GDM1 (cell line): Measurements from ENCODE around the gene UBE2U.
"Not testable (repeated sequence)": the region's sequence is repeated elsewhere in the genome, so short reads cannot be mapped to it uniquely, and the experiment has no call there.

Source experiments
- DNase-seq: peaks from one replicate; lab custom pipeline; 2025; lab: John Stamatoyannopoulos, UW

Gene UBE2U

DNA sequence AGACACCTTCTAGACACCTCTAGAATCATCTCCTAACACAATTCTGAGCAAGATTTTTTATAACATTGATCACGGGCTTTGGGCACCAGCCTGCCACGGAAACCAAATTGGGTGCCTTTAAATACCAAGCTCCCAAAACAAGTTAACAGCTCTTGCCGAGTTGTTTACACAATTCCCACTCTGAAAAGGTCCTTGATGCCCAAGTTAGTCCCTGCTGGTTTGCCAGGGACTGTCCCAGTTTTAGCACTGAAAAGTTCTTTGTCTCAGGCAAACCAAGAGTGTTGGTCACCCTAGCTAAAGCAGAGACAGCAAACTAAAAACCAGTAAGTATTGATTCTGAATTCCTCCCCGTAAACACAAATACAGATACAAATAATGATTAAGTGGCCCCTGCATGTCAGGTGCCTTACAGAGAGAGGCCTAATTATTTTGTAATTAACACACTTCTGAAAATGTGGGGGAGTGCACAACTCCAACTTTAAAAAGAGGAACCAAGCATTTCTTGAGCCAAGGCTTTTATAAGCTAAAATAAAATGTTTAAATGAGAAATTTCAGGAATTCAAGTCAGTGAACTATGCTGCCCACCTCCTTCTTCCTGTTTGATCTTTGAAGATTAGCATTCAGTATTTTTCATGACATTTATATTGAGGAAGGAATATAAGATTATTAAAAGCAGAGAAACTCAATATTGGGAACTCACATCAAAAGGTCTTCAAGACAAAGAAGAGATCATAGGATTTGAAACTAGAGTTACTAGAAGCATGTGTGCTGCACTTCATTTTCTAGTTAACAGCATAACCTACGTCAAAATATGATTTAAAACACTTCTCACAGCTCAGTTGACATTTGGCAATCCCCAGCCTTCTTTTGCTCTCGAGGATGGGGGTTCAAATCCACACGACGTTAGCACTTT, 9.0 kb upstream of the UBE2U start:
- no peak for DNase-seq

DNA sequence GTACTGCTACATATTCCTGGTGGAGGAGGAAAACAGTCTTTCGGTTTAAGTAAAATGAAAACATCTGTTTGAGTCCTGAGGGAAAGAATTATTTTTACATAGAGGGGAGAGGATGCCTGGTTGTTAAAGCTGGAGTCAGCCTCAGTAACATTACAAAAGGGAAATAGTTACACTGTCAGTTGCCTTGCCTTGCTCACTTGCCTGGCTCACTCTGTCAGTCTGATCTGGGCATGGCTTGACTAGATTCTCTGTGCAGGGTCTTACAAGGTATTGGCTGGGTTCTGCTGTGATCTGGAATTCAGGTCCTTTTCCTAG, 8.4 kb upstream of the UBE2U start:
- DNase-seq = no peak

DNA sequence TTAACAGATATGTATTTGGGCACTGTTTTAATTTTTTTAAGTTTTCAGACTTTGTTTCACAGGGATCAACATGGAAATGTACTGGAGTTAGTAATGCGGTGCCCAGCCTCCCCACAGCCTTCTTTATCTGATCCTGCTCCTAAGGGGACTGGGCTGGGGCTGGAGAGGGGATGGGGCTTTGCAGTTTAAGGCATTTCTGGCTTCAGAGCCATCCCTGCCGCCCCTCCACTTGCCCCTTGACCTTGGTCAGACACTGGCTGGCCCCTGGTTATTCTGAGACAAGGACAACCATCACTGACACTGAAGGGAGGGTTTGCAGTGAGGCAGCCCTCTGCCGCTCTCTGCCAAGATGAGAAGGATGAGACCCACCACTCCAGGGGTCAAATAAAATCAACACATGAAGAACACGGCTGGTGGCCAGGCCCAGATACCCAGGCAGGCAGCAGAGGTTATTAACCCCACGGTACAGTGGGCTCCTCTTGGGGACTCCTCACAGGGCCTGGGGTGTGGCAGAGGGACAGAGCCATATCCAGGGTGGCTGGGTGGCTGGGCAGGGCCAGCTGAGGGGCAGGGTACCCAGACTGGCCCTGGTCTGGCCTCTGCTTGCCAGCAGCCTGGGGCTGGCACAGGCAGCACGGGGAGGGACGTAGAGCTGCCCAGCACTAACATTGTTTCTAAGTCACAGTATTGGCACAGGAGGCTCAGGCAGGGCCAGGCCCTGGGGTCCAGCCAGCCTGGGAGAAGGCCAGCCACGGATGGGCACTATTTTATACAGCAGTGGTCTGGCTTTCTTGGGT, 7.2 kb upstream of the UBE2U start:
- no peak for DNase-seq

- DNase-seq = no peak
Observed at GRCh38 chr1:64197076-64197475, 6.3 kb upstream of the UBE2U start.

DNA sequence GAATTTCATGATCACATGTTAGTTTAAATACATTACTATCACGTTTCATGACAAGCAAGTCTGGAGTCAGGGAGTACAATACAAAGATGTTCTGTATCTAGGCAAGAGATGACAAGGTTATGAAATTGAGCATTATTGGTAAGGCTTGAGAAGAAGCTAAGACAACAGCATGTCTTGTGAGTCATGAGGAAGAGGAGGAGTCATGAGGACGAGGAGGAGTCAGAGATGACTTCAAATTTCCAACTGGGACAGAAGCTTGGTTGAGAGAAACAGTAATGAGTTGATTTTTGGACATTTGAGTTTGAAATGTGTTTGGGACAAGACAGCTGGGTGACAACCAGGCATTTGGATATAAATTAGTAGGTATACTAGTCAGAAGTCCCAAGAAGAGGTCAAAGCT, 4.3 kb upstream of the UBE2U start:
- no peak for DNase-seq

- DNase-seq = no peak
Observed at GRCh38 chr1:64200064-64200463, 3.4 kb upstream of the UBE2U start.

GRCh38 chr1:64209221-64209620, 5.8 kb downstream of the UBE2U start:
- DNase-seq = no peak

- no peak for DNase-seq
Observed at GRCh38 chr1:64212031-64212430, 8.6 kb downstream of the UBE2U start.

DNA sequence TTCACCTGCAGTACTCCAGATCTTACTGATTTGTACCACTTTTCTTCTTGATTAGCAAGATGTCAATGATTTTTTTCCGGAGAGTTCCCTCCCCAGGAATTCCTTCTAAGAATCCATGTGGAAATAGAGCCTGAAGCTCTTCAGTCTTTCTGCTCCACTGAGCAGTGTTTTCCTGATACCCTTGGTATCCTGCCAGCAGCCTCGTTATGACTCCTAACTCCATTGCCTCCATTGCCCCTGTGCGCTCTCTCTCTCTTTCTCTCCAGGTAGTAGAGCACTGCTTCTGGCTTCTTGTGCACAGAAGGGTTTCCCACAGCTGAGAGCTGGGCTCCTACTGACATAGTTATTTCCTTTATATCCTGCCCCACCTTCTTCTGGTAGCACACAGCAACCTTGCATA, 12.2 kb downstream of the UBE2U start:
- DNase-seq = no peak

DNA sequence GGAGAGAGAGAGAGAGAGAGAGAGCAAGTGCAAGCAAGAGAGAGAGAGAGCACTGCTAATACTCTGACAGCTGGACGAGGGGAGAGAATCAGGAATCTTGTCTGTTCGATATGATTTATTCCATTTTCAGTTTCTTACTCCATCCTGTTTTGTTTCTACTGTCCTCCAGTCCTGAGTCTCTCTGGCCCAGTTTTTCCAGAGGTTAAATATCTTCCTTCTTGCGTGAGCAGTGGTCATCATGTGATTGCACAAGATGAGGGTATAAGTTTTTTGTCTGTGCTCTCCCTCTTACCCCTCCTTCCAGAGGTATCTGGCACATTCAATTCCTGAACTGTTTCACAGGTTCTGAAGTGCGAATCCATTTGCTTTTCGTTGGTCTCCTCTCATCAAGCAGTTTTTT, 16.8 kb downstream of the UBE2U start:
- no peak for DNase-seq

- no peak for DNase-seq
Observed at GRCh38 chr1:64223329-64224151, 20.1 kb downstream of the UBE2U start.

DNA sequence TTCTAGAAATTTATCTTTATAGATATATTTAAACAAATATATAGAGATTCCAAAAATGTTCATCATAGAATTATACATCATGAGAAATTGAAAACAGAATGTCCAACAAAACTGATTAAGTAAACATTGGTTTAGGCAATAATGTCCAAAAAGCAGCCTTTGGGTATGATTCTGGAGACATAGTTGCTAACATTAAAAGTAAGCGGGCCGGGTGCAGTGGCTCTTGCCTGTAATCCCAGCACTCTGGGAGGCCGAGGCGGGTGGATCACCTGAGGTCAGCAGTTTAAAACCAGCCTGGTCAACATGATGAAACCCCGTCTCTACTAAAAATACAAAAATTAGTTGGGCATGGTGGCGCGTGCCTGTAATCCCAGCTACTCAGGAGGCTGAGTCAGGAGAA, 20.8 kb downstream of the UBE2U start:
- not testable (repeated sequence) for DNase-seq

DNA sequence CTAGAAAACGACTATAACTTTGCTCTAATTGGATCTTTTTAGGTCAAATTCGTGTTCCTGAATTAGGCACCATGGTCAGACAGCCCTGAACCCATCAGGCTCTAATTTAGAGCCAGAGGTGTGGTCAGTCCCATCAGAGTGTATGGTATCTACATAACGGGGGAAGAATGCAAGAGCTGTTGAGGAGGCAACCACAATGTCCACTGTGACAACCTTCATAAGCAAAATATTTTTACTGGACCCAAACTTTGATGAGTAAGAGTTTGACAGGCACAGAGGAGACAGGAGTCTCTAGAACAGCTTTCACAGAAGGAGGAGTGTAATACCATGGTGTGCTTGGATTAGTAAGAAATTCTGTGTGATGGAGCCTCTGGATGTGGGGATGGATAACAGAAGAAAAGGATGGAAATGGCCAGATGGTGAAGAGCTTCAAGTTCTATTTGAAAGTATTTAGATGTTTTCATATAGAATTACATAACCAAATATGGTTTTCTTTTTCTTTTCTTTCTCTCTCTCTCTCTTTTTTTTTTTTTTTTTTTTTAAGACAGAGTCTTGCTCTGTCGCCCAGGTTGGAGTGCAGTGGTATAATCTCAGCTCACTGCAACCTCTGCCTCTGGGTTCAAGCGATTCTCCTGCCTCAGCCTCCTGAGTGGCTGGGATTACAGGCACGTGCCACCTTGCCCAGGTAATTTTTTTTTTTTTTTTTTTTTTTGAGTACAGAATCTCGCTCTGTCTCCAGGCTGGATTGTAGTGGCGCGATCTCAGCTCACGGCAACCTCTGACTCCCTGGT, 24.9 kb downstream of the UBE2U start:
- DNase-seq = no peak

- DNase-seq = no peak
Observed at GRCh38 chr1:64229307-64229706, 25.9 kb downstream of the UBE2U start.

DNA sequence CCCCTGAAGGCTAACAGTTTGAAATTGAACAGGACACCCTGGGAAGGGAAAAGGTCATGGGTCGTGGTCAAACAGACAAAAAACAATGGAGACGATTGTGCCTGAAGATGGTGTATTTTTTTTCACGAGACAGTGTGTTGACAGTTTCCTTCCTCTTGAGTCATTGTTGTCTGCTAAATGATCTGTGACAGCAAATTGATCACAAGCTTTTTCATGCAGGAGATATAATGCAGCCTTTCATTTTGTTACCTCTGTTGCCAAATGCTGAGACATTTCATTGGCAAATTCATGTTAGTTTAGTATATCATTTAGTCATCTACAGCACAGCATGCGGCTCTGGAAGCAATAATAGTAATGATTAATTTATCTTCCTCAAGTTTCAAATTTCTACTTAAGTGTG, 27.7 kb downstream of the UBE2U start:
- no peak for DNase-seq

DNA sequence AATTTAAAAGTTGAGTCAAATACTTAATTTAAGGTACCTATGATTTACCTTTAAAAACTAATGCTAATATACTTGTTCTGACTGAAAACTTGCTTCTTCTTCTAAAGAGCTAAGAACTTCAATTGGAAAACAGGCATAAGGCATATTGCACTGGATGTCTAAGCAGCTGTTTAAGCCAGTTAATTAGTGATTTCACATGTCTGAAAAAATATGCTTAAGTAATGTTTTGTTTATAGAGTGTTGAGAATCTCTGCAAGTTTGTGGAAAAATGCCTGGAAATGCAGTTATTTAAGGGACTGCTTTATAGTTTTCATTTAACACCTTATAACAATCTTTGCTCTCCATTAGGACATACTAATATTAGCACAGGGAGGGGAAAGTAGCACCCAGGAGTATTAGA, 28.2 kb downstream of the UBE2U start:
- DNase-seq = no peak

GRCh38 chr1:64234714-64235113, 31.3 kb downstream of the UBE2U start:
- DNase-seq = no peak

GRCh38 chr1:64235181-64235580, 31.8 kb downstream of the UBE2U start:
- DNase-seq = no peak

GRCh38 chr1:64235910-64236309, 32.5 kb downstream of the UBE2U start:
- DNase-seq = no peak

- no peak for DNase-seq
Observed at GRCh38 chr1:64236541-64236954, 33.1 kb downstream of the UBE2U start.

GRCh38 chr1:64239519-64239918, 36.1 kb downstream of the UBE2U start:
- DNase-seq = not testable (repeated sequence)

DNA sequence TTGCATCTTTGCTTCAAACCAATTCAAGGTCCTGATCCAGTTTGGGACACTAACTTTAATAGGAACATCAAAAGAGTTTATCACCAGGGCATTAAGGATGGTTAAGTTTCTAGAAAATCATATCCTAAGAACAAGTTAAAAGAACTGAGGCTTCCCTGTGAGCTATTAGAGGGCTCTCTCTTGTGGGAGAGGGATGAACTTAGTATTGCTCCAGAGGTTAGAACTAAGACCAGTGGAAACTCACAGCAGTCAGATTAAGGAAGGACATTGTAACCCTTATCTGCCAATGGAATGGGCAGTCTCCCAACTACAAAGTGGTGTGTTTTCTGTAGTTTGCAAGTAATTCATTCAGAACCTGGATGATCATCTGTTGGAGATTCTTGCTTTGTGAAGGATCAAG, 36.8 kb downstream of the UBE2U start:
- DNase-seq = no peak
